Stimulated activated CD4-positive, alpha-beta T cell treated with anti-CD3 and anti-CD28 coated beads, Interleukin-1b, Interleukin-23, amount 100 ng/mL, for 4 hours (primary cell): ENCODE results near the gene MAFF.
"Not testable (repeated sequence)": the region's sequence is repeated elsewhere in the genome, so short reads cannot be mapped to it uniquely, and the experiment has no call there.

Source experiments
- DNase-seq, 2 donors: peaks; one replicate each; pipeline ENCODE4 v3.0.0-alpha.2; 2020; ENCODE audit warnings: low read depth in 2 of 2

MAFF gene

GRCh38 chr22:38223289-38223960 lies 21.6 kb downstream of the MAFF start:
- DNase-seq = no peak

GRCh38 chr22:38226853-38227649 lies 25.3 kb downstream of the MAFF start:
- no peak for DNase-seq

- no peak for DNase-seq
These were observed 26.6 kb downstream of the MAFF start for GRCh38 chr22:38228326-38228872.

- DNase-seq = no peak
These were observed 27.3 kb downstream of the MAFF start for GRCh38 chr22:38228873-38229740.

GRCh38 chr22:38230108-38230825 lies 28.5 kb downstream of the MAFF start:
- DNase-seq = peak in 1 of 2 donors; percentile 22

GRCh38 chr22:38230916-38231315 lies 29.1 kb downstream of the MAFF start:
- DNase-seq = no peak

GRCh38 chr22:38232196-38232595 lies 30.4 kb downstream of the MAFF start:
- DNase-seq = no peak

- DNase-seq = no peak
These were observed 31.6 kb downstream of the MAFF start for GRCh38 chr22:38233427-38233826.

- DNase-seq = not testable (repeated sequence)
These were observed 32.1 kb downstream of the MAFF start for GRCh38 chr22:38233856-38234255.

- DNase-seq = no peak
These were observed 33.6 kb downstream of the MAFF start for GRCh38 chr22:38235240-38235850.

GRCh38 chr22:38236786-38237185 lies 35.0 kb downstream of the MAFF start:
- DNase-seq = no peak

- DNase-seq = no peak
These were observed 36.8 kb downstream of the MAFF start for GRCh38 chr22:38238519-38239071.

- DNase-seq = no peak
These were observed 37.4 kb downstream of the MAFF start for GRCh38 chr22:38239101-38239761.

- DNase-seq = no peak
These were observed 39.0 kb downstream of the MAFF start for GRCh38 chr22:38240734-38241252.

- DNase-seq = no peak
These were observed 41.4 kb downstream of the MAFF start for GRCh38 chr22:38243007-38243765.

- no peak for DNase-seq
These were observed 42.3 kb downstream of the MAFF start for GRCh38 chr22:38244106-38244505.

GRCh38 chr22:38246046-38246658 lies 44.4 kb downstream of the MAFF start:
- no peak for DNase-seq

- no peak for DNase-seq
These were observed 44.9 kb downstream of the MAFF start for GRCh38 chr22:38246692-38247091.

GRCh38 chr22:38247713-38248112 lies 45.9 kb downstream of the MAFF start:
- DNase-seq = no peak
